HepG2 (cell line): Measurements from ENCODE around the gene HECTD2. TPM values are rescaled to one million over a fixed set of nuclear protein-coding genes. Genes with fewer than 3 reads are reported as not detected.

Experiments
- ATAC-seq: fragments of 200-7000 bp; cut with Tn5 transposase; 3 replicates; pipeline ENCODE4 v1.9.1; 2020; ENCODE audit warnings: mild to moderate bottlenecking, moderate library complexity
- BruUV-seq: library from RNA; stranded (reverse); fragments of 400-500 nt; replicated peaks from 2 replicates; lab custom pipeline; 2021; lab: Mats Ljungman, UMichigan
- CTCF ChIA-PET: fragments of 300-600 bp; formaldehyde crosslinking; extraction: SDS; loops from one replicate; lab custom pipeline; 2021; ENCODE audit warnings: low total read pairs, inconsistent platforms, low intra/inter-chr PET ratio; lab: Yijun Ruan, JAX
- POLR2A ChIA-PET: fragments of 350-600 bp; sonication (Branson Sonifier 250); formaldehyde crosslinking; loops from one replicate; lab custom pipeline; 2020; ENCODE audit warnings: antibody characterized with exemption, inconsistent platforms; lab: Yijun Ruan, JAX
- DNase-seq: peaks from one replicate; pipeline ENCODE4 v3.0.0-alpha.2; 2015; ENCODE audit warnings: low spot score
- FAIRE-seq: peaks from 3 replicates; lab custom pipeline; 2011; peaks lifted over from hg19 to GRCh38; lab: Jason Lieb, UNC
- H2AFZ ChIP-seq: one replicate; pipeline ENCODE4 v1.6.1; 2011; ENCODE audit warnings: low read length, inconsistent platforms
- H3K27ac ChIP-seq: fragments of 300-600 bp; 3 replicates; pipeline ENCODE4 v1.8.0; 2011; ENCODE audit warnings: mixed run types, mild to moderate bottlenecking, mixed read lengths, low read length, inconsistent platforms; ENCODE audit not compliant: insufficient read depth; ENCODE audit errors: extremely low read length
- H3K27me3 ChIP-seq, 2 experiments: fragments of 200-600 bp in 1 of 2; 2 replicates in 1 of 2; 3 replicates in 1 of 2; pipeline versions ENCODE4 v1.6.0 to v1.8.0; 2011; ENCODE audit warnings: low read length in 2 of 2, mild to moderate bottlenecking in 2 of 2, moderate library complexity in 2 of 2, inconsistent platforms in 1 of 2; ENCODE audit not compliant: insufficient read depth in 2 of 2, control insufficient read depth in 1 of 2
- H3K36me3 ChIP-seq, 2 experiments: fragments of 200-600 bp in 1 of 2; replicated peaks in 1 of 2; 2 replicates in 1 of 2; 3 replicates in 1 of 2; pipeline versions ENCODE4 v1.5.1 to v1.8.0; 2011; ENCODE audit warnings: low read length in 2 of 2, inconsistent platforms in 1 of 2; ENCODE audit not compliant: insufficient read depth in 2 of 2, control insufficient read depth in 1 of 2
- H3K4me1 ChIP-seq: 2 replicates; pipeline ENCODE4 v1.5.1; 2012; ENCODE audit warnings: low read length, inconsistent platforms; ENCODE audit not compliant: insufficient read depth
- H3K4me2 ChIP-seq: 2 replicates; pipeline ENCODE4 v1.6.0; 2011; ENCODE audit warnings: low read depth, low read length, inconsistent platforms
- H3K4me3 ChIP-seq, 3 experiments: fragments of 200-600 bp in 1 of 3; sonication (generic), shearing (Covaris generic) in 1 of 3; replicated peaks in 1 of 3; 2 replicates each; pipeline ENCODE4 v1.5.1; 2011 to 2016; ENCODE audit warnings: low read length in 3 of 3, inconsistent platforms in 2 of 3, low read depth in 2 of 3, mild to moderate bottlenecking in 2 of 3, control low read depth in 1 of 3, mixed read lengths in 1 of 3; ENCODE audit not compliant: insufficient read depth in 1 of 3
- H3K79me2 ChIP-seq: one replicate; pipeline ENCODE4 v1.6.1; 2011; ENCODE audit warnings: low read length, inconsistent platforms; ENCODE audit not compliant: insufficient read depth
- H3K9ac ChIP-seq: 2 replicates; pipeline ENCODE4 v1.6.0; 2011; ENCODE audit warnings: mild to moderate bottlenecking, low read depth, low read length, inconsistent platforms; ENCODE audit not compliant: insufficient read depth
- H3K9me3 ChIP-seq: 2 replicates; pipeline ENCODE4 v1.5.1; 2012; ENCODE audit warnings: mild to moderate bottlenecking, low read length
- H4K20me1 ChIP-seq: 2 replicates; pipeline ENCODE4 v1.6.0; 2011; ENCODE audit warnings: inconsistent platforms, mild to moderate bottlenecking, low read length, moderate library complexity; ENCODE audit not compliant: insufficient read depth
- CENPBD1 ChIP-seq: sonication (generic); formaldehyde crosslinking; IDR thresholded peaks from 2 replicates; pipeline ENCODE4 v1.8.0; 2022; ENCODE audit warnings: missing genetic modification reagents, low read depth, mild to moderate bottlenecking, borderline replicate concordance
- CTCF ChIP-seq: sonication (generic); formaldehyde crosslinking; IDR thresholded peaks from 2 replicates; pipeline ENCODE4 v1.5.0; 2020; ENCODE audit warnings: mild to moderate bottlenecking, missing genetic modification reagents, moderate library complexity
- ETV5 ChIP-seq: IDR thresholded peaks from 2 replicates; pipeline ENCODE4 v1.6.1; 2018; ENCODE audit warnings: missing biosample characterization, missing genetic modification reagents, inconsistent platforms, borderline replicate concordance
- GRHL1 ChIP-seq: sonication (generic); formaldehyde crosslinking; conservative IDR thresholded peaks from 2 replicates; pipeline ENCODE4 v1.8.0; 2022; ENCODE audit warnings: missing genetic modification reagents
- KDM6A ChIP-seq: IDR thresholded peaks from 2 replicates; pipeline ENCODE4 v1.6.1; 2016; ENCODE audit warnings: low read depth
- POGZ ChIP-seq: sonication (generic); formaldehyde crosslinking; IDR thresholded peaks from 2 replicates; pipeline ENCODE4 v1.4.0; 2020; ENCODE audit warnings: mild to moderate bottlenecking, missing genetic modification reagents
- PRPF4 ChIP-seq: fragments of 200-400 bp; formaldehyde crosslinking; IDR thresholded peaks from 2 replicates; pipeline ENCODE4 v1.6.1; 2016; ENCODE audit warnings: low read length, low read depth; ENCODE audit not compliant: poor library complexity, severe bottlenecking
- PTBP1 ChIP-seq: fragments of 200-400 bp; formaldehyde crosslinking; IDR thresholded peaks from 2 replicates; pipeline ENCODE4 v1.6.1; 2018; ENCODE audit warnings: low read length, low read depth; ENCODE audit not compliant: poor library complexity, severe bottlenecking
- RBM22 ChIP-seq: fragments of 200-400 bp; formaldehyde crosslinking; optimal IDR thresholded peaks from 2 replicates; pipeline ENCODE3; 2017; ENCODE audit warnings: mild to moderate bottlenecking, low read length, moderate library complexity
- SP4 ChIP-seq: sonication (generic); formaldehyde crosslinking; IDR thresholded peaks from 2 replicates; pipeline ENCODE4 v1.8.1; 2023; ENCODE audit warnings: mild to moderate bottlenecking, missing genetic modification reagents
- UBTF ChIP-seq: sonication (generic); formaldehyde crosslinking; IDR thresholded peaks from 2 replicates; pipeline ENCODE4 v1.4.0; 2020; ENCODE audit warnings: mild to moderate bottlenecking, missing genetic modification reagents
- ZFP36 ChIP-seq: fragments of 150-350 bp; IDR thresholded peaks from 2 replicates; pipeline ENCODE4 v1.6.1; 2018; ENCODE audit warnings: borderline replicate concordance, low read length, low read depth; ENCODE audit not compliant: partially characterized antibody
- ZMAT3 ChIP-seq: sonication (generic); formaldehyde crosslinking; conservative IDR thresholded peaks from 2 replicates; pipeline ENCODE4 v1.7.0; 2021; ENCODE audit warnings: missing genetic modification reagents
- ZNF350 ChIP-seq: sonication (generic); formaldehyde crosslinking; IDR thresholded peaks from 2 replicates; pipeline ENCODE4 v1.4.0; 2020; ENCODE audit warnings: mild to moderate bottlenecking, low read depth, missing genetic modification reagents, borderline replicate concordance
- ZNF549 ChIP-seq: sonication (generic); formaldehyde crosslinking; IDR thresholded peaks from 2 replicates; pipeline ENCODE4 v1.5.0; 2020; ENCODE audit warnings: missing genetic modification reagents
- ZNF713 ChIP-seq: sonication (generic); formaldehyde crosslinking; IDR thresholded peaks from 2 replicates; pipeline ENCODE4 v1.4.0; 2020; ENCODE audit warnings: mild to moderate bottlenecking, missing genetic modification reagents
- WGBS: methylation state at CpG from one replicate; pipeline ENCODE4 v1.1.6; 2017; ENCODE audit warnings: low lambda C conversion rate; 5-methylcytosine and 5-hydroxymethylcytosine counted together
- in situ Hi-C: cut with HindIII; loops from 2 replicates; pipeline ENCODE4 v1.10.0; 2017; ENCODE audit warnings: low pct_unique_long_range_greater_than_20kb; ENCODE audit not compliant: extremely low pct_ligation_motif_present
- intact Hi-C: fragments of 100-400 bp; cut with micrococcal nuclease; formaldehyde crosslinking; loops from one replicate; pipeline ENCODE4 v1.10.0; 2022; ENCODE audit not compliant: unreplicated experiment
- polyA plus RNA-seq, 8 experiments: library from polyadenylated mRNA; depleted of rRNA in 3 of 8; stranded (reverse) in 7 of 8; unstranded in 1 of 8; fragments of >200 nt; fragmentation: Illumina TruSeq in 4 of 8; extraction: Trizol in 4 of 8; gene quantifications; 2 replicates each; pipeline versions ENCODE4 v1.2.1 to v1.2.3, GENCODE V29; 2011 to 2016; ENCODE audit warnings: low read depth in 4 of 8, missing spikeins in 1 of 8, mixed read lengths in 1 of 8; ENCODE audit not compliant: insufficient read depth in 1 of 8
- total RNA-seq, 5 experiments: library from RNA; depleted of rRNA; stranded (reverse); fragments of >200 nt; fragmentation: Illumina TruSeq; extraction: Trizol; gene quantifications; 2 replicates each; pipeline ENCODE4 v1.2.3, GENCODE V29; 2016; ENCODE audit warnings: low read depth in 1 of 5

The HECTD2 gene
- total and polyA plus RNA-seq, 2 of the 13 experiments (the other 11 are each of a cell fraction or from before 2014, with no cell fraction given), result 3.2 to 5.2 TPM

- no peak for TF ChIP-seq UBTF
- TF ChIP-seq RBM22, result no peak
- TF ChIP-seq ZNF549 (CRISPR knock-in tag), result no peak
- TF ChIP-seq POGZ (CRISPR knock-in tag), result no peak
- no peak for TF ChIP-seq PTBP1
- TF ChIP-seq ZFP36, result no peak
Observed at GRCh38 chr10:91411621-91412020, 1.5 kb downstream of the HECTD2 start (continued).

- no peaks in the 10 kb centered on the region for H3K9me3 ChIP-seq
- 91% methylated on average over 4 of the region's 4 CpGs for WGBS
- intact Hi-C loops (loop anchor here (10.0 kb wide), 1 partner anchor 332 kb away; no protein-coding TSS in a partner anchor), in situ Hi-C loops (no loop called here)
- H3K27me3 ChIP-seq, result peaks cover 2 to 7% of the 10 kb centered on the region in 2 experiments; a peak in 2 of 5 replicates
- ATAC-seq, result no peak
- no peak for FAIRE-seq
- peaks cover 25% of the 10 kb centered on the region for H3K4me1 ChIP-seq
- ChIA-PET CTCF (no interaction called here), POLR2A (no interaction called here)
- no peak overlapping the region for H3K4me3 ChIP-seq
- H3K79me2 ChIP-seq, result no peaks in the 10 kb centered on the region
- H2AFZ ChIP-seq, result no peak overlapping the region
- DNase-seq, result no peak
- no peaks in the 10 kb centered on the region for H3K36me3 ChIP-seq
- BruUV-seq, result no TSS peak
- H3K27ac ChIP-seq, result no peak overlapping the region
- H4K20me1 ChIP-seq, result no peaks in the 10 kb centered on the region
- no peak overlapping the region for H3K9ac ChIP-seq
- no peak overlapping the region for H3K4me2 ChIP-seq
- TF ChIP-seq PRPF4, result no peak
- TF ChIP-seq ZMAT3 (CRISPR knock-in tag), result no peak
- no peak for TF ChIP-seq ZNF350 (CRISPR knock-in tag)
- TF ChIP-seq ZNF713, result no peak
- TF ChIP-seq ETV5 (CRISPR knock-in tag), result no peak
- TF ChIP-seq KDM6A (CRISPR knock-in tag), result no peak
- TF ChIP-seq CTCF (CRISPR knock-in tag), result no peak
- TF ChIP-seq GRHL1 (CRISPR knock-in tag), result no peak
- TF ChIP-seq CENPBD1, result no peak
- no peak for TF ChIP-seq SP4
Observed at GRCh38 chr10:91412354-91413087, 2.4 kb downstream of the HECTD2 start.
